Brain microvascular endothelial cell (primary cell): Measurements from ENCODE around the gene SIGMAR1.

Source experiments
- DNase-seq: peaks from one replicate; pipeline ENCODE4 v3.0.0-alpha.2; 2020
- H3K27ac ChIP-seq: fragments of 250-450 bp; sonication (Bioruptor Pico); 2 replicates; pipeline ENCODE4 v1.5.1; 2020; ENCODE audit warnings: mild to moderate bottlenecking, moderate library complexity
- H3K27me3 ChIP-seq: fragments of 250-450 bp; sonication (Bioruptor Pico); replicated peaks from 2 replicates; pipeline ENCODE4 v1.5.1; 2020; ENCODE audit warnings: mild to moderate bottlenecking
- H3K36me3 ChIP-seq: fragments of 250-450 bp; sonication (Bioruptor Pico); replicated peaks from 2 replicates; pipeline ENCODE4 v1.5.1; 2020; ENCODE audit warnings: mild to moderate bottlenecking
- H3K4me3 ChIP-seq: 2 replicates; pipeline ENCODE4 v1.5.1; 2011; ENCODE audit warnings: low read depth, mild to moderate bottlenecking, control low read depth, low read length, moderate library complexity
- CTCF ChIP-seq: IDR thresholded peaks from 2 replicates; pipeline ENCODE4 v1.5.1; 2011; ENCODE audit warnings: low read depth, mild to moderate bottlenecking, moderate library complexity, low read length, control low read depth, inconsistent platforms; ENCODE audit errors: missing control alignments
- in situ Hi-C: cut with HindIII; loops from 2 replicates; pipeline ENCODE4 v1.10.0; 2017; ENCODE audit warnings: low sequenced_read_pairs, low pct_ligation_motif_present

The SIGMAR1 gene

GRCh38 chr9:34584970-34585369 is 52.6 kb downstream of the SIGMAR1 start:
- peaks cover 85% of the 10 kb centered on the region for H3K27me3 ChIP-seq
- no peak for DNase-seq
- no peak for TF ChIP-seq CTCF
- no peak overlapping the region for H3K4me3 ChIP-seq
- no peaks in the 10 kb centered on the region for H3K36me3 ChIP-seq
- in situ Hi-C loops: no loop called here
- H3K27ac ChIP-seq: no peak overlapping the region
